HG03097 (cell line): ENCODE data around the gene HBG2.
"Not testable (repeated sequence)": the region's sequence is repeated elsewhere in the genome, so short reads cannot be mapped to it uniquely, and the experiment has no call there.

Source experiments
- ATAC-seq: cut with Tn5 transposase; IDR thresholded peaks from one replicate; pipeline ENCODE4 v1.9.1; 2021; ENCODE audit not compliant: unreplicated experiment, low FRiP score

The HBG2 gene

GRCh38 chr11:5250543-5251204, 3.9 kb downstream of the HBG2 start:
- no peak for ATAC-seq

GRCh38 chr11:5249807-5250396, 4.7 kb downstream of the HBG2 start, which contains the start of gene HBG1:
Gene HBG1, minus strand, starts transcription at chr11:5249857. Its CDS starts 53 bp downstream, at chr11:5249804.
- not testable (repeated sequence) for ATAC-seq

GRCh38 chr11:5248498-5248897, 6.1 kb downstream of the HBG2 start:
- ATAC-seq, result not testable (repeated sequence)

- ATAC-seq, result no peak
These were observed 6.9 kb downstream of the HBG2 start for GRCh38 chr11:5247472-5248192.

GRCh38 chr11:5246772-5247471, 7.7 kb downstream of the HBG2 start:
- ATAC-seq, result no peak

- ATAC-seq, result no peak
These were observed 9.4 kb downstream of the HBG2 start for GRCh38 chr11:5245155-5245554.

GRCh38 chr11:5243816-5244180, 10.8 kb downstream of the HBG2 start:
- no peak for ATAC-seq

GRCh38 chr11:5242933-5243815, 11.4 kb downstream of the HBG2 start:
- ATAC-seq, result no peak

GRCh38 chr11:5242208-5242607, 12.4 kb downstream of the HBG2 start:
- no peak for ATAC-seq

GRCh38 chr11:5241458-5241857, 13.1 kb downstream of the HBG2 start:
- ATAC-seq, result no peak

- ATAC-seq, result no peak
These were observed 14.1 kb downstream of the HBG2 start for GRCh38 chr11:5240458-5240857.

GRCh38 chr11:5240056-5240455, 14.5 kb downstream of the HBG2 start:
- no peak for ATAC-seq

GRCh38 chr11:5239046-5239445, 15.5 kb downstream of the HBG2 start:
- ATAC-seq, result no peak

- ATAC-seq, result no peak
These were observed 16.1 kb downstream of the HBG2 start for GRCh38 chr11:5238486-5238885.

GRCh38 chr11:5237420-5237819, 17.2 kb downstream of the HBG2 start:
- ATAC-seq, result no peak

GRCh38 chr11:5235364-5236095, 19.1 kb downstream of the HBG2 start:
- ATAC-seq, result no peak

- ATAC-seq, result peak; percentile 79
These were observed 20.2 kb downstream of the HBG2 start, which contains the start of gene HBD for GRCh38 chr11:5234381-5234834. Gene HBD, minus strand, starts transcription at chr11:5234483. Its CDS starts 50 bp downstream, at chr11:5234433.

- no peak for ATAC-seq
These were observed 21.3 kb downstream of the HBG2 start for GRCh38 chr11:5233307-5233706.

- no peak for ATAC-seq
These were observed 21.8 kb downstream of the HBG2 start for GRCh38 chr11:5232821-5233220.
